T-helper 1 cell treated with Interleukin-12 subunit alpha and Interleukin-12 subunit beta and Interleukin-4 antibody, amounts not matched to agents 30 ng/mL and 1 ng/mL, for 36 hours (primary cell): ENCODE measurements around the gene GSC. TPM values are rescaled to one million over a fixed set of nuclear protein-coding genes. Genes with fewer than 3 reads are reported as not detected.
"Not testable (repeated sequence)": the region's sequence is repeated elsewhere in the genome, so short reads cannot be mapped to it uniquely, and the experiment has no call there.

Experiments
- intact Hi-C: fragments of 100-400 bp; cut with micrococcal nuclease; formaldehyde crosslinking; loops from one replicate; pipeline ENCODE4 v1.15.1; 2024
- total RNA-seq: library from RNA; stranded (reverse); gene quantifications from 2 replicates; pipeline ENCODE4 v1.2.3, GENCODE V29; 2022

The GSC gene
- total RNA-seq, 1 donor from 2014 or later: not detected

GRCh38 chr14:94747153-94747552 lies 22.8 kb downstream of the GSC start:
- intact Hi-C loops: not testable (repeated sequence)

GRCh38 chr14:94746131-94746530 lies 23.8 kb downstream of the GSC start:
- intact Hi-C loops: no loop called here

- intact Hi-C loops: no loop called here
These were observed 31.2 kb downstream of the GSC start for GRCh38 chr14:94738751-94739150.

GRCh38 chr14:94738097-94738496 lies 31.8 kb downstream of the GSC start:
- intact Hi-C loops: no loop called here

GRCh38 chr14:94728950-94729349 lies 41.0 kb downstream of the GSC start:
- intact Hi-C loops: no loop called here

GRCh38 chr14:94728440-94728839 lies 41.5 kb downstream of the GSC start:
- intact Hi-C loops: not testable (repeated sequence)

- intact Hi-C loops: not testable (repeated sequence)
These were observed 43.3 kb downstream of the GSC start for GRCh38 chr14:94726649-94727048.

GRCh38 chr14:94724993-94725392 lies 44.9 kb downstream of the GSC start:
- intact Hi-C loops: no loop called here

GRCh38 chr14:94722397-94722796 lies 47.5 kb downstream of the GSC start:
- intact Hi-C loops: no loop called here

Other genes with a start within 250 kb of the GSC start
- gene SERPINA4, start 208.7 kb downstream of the GSC start, total RNA-seq: not detected in 2 replicates
- not detected in 2 replicates for gene SERPINA5, start 188.7 kb downstream of the GSC start, total RNA-seq
- gene SERPINA3, start 157.7 kb downstream of the GSC start, total RNA-seq: not detected in 2 replicates